ENCODE results near the gene ITCH.
"Not testable (repeated sequence)": the region's sequence is repeated elsewhere in the genome, so short reads cannot be mapped to it uniquely, and the experiment has no call there.

Gene ITCH

GRCh38 chr20:34344238-34344637 is 18.8 kb upstream of the ITCH start:
- no peak for DNase-seq

- no peak for DNase-seq
Observed at GRCh38 chr20:34345402-34345736, 17.7 kb upstream of the ITCH start.

- DNase-seq = not testable (repeated sequence)
Observed at GRCh38 chr20:34345839-34346532, 17.1 kb upstream of the ITCH start.

- not testable (repeated sequence) for DNase-seq
Observed at GRCh38 chr20:34346533-34346865, 16.6 kb upstream of the ITCH start.

GRCh38 chr20:34347571-34347970 is 15.5 kb upstream of the ITCH start:
- DNase-seq = no peak

- DNase-seq = no peak
Observed at GRCh38 chr20:34350095-34350494, 13.0 kb upstream of the ITCH start.

- not testable (repeated sequence) for DNase-seq
Observed at GRCh38 chr20:34353467-34353866, 9.6 kb upstream of the ITCH start.

GRCh38 chr20:34355427-34355826 is 7.6 kb upstream of the ITCH start:
- DNase-seq = no peak

- not testable (repeated sequence) for DNase-seq
Observed at GRCh38 chr20:34359729-34360128, 3.3 kb upstream of the ITCH start.

GRCh38 chr20:34362502-34363061 is 491 bp upstream of the ITCH start:
- DNase-seq = no peak

GRCh38 chr20:34363465-34364222 is 571 bp downstream of the ITCH start:
- DNase-seq = no peak

GRCh38 chr20:34364223-34364506 is 1.1 kb downstream of the ITCH start:
- DNase-seq = no peak

GRCh38 chr20:34365765-34366213 is 2.7 kb downstream of the ITCH start:
- peak; percentile 11 for DNase-seq

- DNase-seq = no peak
Observed at GRCh38 chr20:34367155-34367554, 4.1 kb downstream of the ITCH start.

GRCh38 chr20:34367911-34368310 is 4.8 kb downstream of the ITCH start:
- DNase-seq = not testable (repeated sequence)

- no peak for DNase-seq
Observed at GRCh38 chr20:34368547-34368946, 5.5 kb downstream of the ITCH start.

GRCh38 chr20:34369265-34369664 is 6.2 kb downstream of the ITCH start:
- peak; percentile 32 for DNase-seq

- DNase-seq = no peak
Observed at GRCh38 chr20:34370062-34370461, 7.0 kb downstream of the ITCH start.

GRCh38 chr20:34373445-34373844 is 10.4 kb downstream of the ITCH start:
- no peak for DNase-seq

GRCh38 chr20:34374209-34374760 is 11.2 kb downstream of the ITCH start:
- no peak for DNase-seq

GRCh38 chr20:34375977-34376430 is 12.9 kb downstream of the ITCH start:
- no peak for DNase-seq

GRCh38 chr20:34377072-34377847 is 14.2 kb downstream of the ITCH start:
- DNase-seq = no peak

GRCh38 chr20:34382174-34382573 is 19.1 kb downstream of the ITCH start:
- no peak for DNase-seq

All from activated gamma-delta T cell treated with Interleukin-2 at 50 U/mL for 16 hours (primary cell).